ENCODE results near the gene FEZF2.

Gene FEZF2

GRCh38 chr3:62325896-62326295 is 47.5 kb downstream of the FEZF2 start:
- DNase-seq = no peak

GRCh38 chr3:62323241-62323640 is 50.1 kb downstream of the FEZF2 start:
- DNase-seq = no peak

Measured in CD4-positive, alpha-beta T cell treated with Interleukin-4 for 4 hours (primary cell).